Retinal pigment epithelial cell (primary cell): Measurements from ENCODE around the gene ZNF710.

Experiments used
- DNase-seq: peaks from one replicate; pipeline ENCODE4 v3.0.0-alpha.2; 2010; ENCODE audit warnings: low read depth
- H3K4me3 ChIP-seq: 2 replicates; pipeline ENCODE4 v1.5.1; 2011; ENCODE audit warnings: mild to moderate bottlenecking, low read length, control low read depth, moderate library complexity
- TF ChIP-seq, protein P1 (sequence below): conservative IDR thresholded peaks from 2 replicates; pipeline ENCODE4 v1.5.1; 2011; ENCODE audit warnings: low read depth, low read length, control low read depth, inconsistent platforms

Gene ZNF710

DNA sequence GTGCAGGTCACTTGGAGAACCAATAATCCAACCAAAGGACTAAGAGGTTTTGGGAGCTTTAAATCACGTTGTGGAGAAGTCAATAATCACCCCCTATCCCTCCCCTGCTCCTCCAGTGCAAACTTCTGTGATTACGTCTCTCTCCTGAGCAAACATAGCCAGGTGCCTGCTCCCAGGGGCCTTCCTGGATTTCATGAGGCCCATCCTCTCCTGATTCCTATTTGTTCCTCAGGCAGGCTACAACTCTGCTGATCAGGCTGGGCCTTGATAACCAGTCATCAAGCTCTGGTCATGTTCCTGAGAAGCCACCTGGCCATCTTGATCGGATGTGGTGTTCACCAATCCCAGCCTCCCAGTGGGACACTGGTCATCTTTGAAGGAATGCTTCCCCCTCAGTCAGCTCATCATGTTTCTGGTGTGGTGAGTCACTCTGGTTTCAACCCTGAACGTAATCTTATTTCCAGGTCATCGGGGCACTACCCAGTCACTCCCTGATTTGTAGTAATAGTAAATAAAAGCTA is 2.9 kb upstream of the ZNF710 start:
- DNase-seq: no peak

DNA sequence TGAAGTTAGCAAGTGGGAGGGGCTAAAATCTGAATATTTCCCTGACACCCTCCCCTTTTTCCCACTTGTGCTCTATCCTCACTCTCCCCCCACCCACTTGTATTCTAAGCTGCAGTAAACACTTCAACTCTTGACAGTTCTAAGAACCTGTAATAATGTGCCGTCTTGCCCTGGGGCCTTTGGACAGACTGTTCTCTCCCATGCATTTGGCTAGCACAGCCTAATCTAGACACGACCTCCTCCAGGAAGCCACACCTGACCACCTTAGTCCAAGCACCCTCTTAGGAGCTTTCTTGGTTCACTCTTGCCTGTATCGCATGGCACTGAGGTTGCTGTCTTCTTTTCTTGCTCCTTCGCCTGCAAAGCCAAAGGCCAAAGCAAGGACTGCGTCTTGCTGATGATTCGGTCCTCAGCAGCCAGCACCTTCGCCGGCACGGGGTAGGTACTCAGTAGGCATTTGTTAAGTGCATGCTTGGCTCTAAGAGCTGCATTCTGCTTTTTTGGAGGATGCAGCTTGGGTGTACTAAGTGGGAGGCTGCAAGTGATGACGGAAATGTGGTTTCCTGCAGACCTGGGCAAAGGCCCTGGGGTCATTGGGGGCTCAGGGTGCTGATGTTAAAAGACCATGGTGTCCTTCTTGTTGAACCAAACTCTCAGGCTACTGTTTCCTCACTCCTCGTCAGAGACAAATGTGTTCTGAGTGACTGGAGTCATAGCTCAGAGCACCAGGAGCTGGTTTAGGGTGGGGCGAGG is 2.0 kb upstream of the ZNF710 start:
- DNase-seq: no peak
- no peak overlapping the region for H3K4me3 ChIP-seq
- TF ChIP-seq, protein P1, sequence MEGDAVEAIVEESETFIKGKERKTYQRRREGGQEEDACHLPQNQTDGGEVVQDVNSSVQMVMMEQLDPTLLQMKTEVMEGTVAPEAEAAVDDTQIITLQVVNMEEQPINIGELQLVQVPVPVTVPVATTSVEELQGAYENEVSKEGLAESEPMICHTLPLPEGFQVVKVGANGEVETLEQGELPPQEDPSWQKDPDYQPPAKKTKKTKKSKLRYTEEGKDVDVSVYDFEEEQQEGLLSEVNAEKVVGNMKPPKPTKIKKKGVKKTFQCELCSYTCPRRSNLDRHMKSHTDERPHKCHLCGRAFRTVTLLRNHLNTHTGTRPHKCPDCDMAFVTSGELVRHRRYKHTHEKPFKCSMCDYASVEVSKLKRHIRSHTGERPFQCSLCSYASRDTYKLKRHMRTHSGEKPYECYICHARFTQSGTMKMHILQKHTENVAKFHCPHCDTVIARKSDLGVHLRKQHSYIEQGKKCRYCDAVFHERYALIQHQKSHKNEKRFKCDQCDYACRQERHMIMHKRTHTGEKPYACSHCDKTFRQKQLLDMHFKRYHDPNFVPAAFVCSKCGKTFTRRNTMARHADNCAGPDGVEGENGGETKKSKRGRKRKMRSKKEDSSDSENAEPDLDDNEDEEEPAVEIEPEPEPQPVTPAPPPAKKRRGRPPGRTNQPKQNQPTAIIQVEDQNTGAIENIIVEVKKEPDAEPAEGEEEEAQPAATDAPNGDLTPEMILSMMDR: no peak

More for the DNA sequence above, 2.9 kb upstream of the ZNF710 start:
- no peak overlapping the region for H3K4me3 ChIP-seq
- TF ChIP-seq, protein P1: no peak

DNA sequence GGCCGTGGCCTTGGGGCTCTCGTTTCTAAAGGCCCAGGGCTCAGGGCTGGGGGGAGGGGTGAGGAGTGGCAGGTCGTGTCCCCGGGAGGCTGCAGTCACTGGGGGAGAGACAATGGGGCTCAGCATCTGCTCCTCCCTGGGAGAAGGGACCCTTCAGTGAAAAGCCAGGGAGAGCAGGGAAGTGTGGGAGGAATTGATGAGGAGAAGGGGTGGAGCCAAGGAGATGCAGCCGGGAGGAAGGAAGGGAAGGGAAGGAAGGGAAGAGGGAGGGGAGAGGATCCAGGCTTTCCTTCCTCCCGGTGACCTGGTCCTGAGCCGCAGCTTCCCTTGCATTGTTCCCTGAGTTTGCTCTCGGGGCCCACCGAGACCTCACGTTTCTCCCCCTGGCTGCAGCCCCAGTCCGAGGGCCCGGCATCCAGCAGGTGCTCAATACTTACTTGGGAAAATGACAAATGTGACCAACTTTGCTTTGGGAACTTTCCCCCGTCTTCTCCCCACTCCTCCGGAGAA is 1.4 kb upstream of the ZNF710 start:
- H3K4me3 ChIP-seq: no peak overlapping the region
- TF ChIP-seq, protein P1: no peak
- DNase-seq: no peak

DNA sequence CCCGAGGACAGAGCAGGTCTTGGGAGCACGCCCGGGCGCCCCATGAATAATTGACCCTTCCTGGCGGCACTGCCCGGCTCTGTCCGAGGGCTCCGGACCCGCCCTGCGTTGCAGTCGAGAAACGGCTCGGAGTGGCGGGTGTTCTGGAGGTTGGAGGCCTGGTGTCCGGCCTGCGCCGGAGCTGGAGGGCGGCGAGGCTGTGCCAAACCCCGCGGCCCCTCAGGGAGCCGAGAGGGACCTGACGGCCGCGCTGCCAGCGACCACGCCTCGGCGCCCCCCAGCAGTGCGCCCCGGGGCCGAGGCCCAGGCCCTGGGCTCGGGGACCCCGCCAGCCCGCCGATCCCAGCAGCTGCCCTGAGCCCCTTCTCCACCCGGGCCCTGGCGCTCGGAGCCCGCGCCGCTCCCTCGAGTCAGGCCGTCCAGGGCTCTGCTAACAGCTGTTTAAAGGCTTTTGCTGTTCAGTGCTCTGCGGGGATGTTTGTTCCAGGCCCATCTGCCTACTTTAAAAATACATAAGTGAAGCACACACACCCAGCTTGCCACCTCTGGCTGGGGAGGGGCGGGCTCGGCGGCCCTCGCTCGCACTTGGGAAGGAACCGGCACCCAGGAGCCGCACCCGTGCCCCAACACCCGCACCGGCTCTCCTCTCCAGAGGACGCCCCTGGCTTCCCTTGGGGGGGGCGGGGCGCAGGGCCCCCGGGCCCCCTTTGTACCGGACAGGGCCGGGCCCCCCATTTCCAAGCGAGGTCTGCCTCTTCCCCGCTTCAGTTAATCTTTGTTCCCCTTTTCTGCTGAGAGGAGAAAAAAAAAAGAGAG is 730 bp upstream of the ZNF710 start:
- TF ChIP-seq, protein P1: no peak
- H3K4me3 ChIP-seq: peak overlapping the region; percentile 71
- DNase-seq: no peak

DNA sequence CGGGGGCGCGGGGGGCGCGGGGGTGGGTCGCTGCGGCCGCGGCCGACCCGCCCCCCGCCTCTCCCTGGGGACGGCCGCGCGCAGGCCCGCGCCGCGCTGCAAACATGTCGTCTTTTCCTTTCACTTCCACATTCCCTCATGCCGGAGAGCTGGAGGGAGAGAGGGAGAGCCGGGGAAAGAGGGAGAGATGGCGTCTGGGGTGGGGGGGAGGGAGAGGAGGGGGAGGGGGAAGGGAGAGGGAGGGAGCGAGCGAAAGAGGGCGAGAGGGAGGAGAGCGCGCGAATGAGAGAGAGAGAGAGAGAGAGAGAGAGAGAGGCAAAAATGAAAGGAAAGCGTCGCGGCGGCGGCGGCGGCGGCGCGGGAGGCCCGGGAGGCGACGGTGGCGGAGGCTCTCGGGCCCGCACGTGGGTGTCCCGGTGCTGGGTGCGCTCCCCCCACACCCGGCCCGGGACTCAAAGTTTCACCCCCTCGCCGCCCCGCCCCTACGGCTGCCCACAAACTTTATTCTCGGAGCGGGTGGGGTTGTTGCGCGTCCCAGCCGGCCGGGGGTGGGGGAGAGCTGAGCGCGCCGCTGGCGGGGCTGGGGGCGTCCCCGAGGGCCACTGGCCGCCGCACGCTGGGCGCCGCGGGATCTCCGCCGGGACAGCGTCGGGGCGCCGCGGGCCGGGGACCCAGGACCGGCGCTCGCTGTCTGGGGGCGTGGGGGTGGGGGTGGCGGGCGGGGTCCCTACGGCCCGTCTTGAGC is 731 bp downstream of the ZNF710 start:
- DNase-seq: no peak
- H3K4me3 ChIP-seq: peak overlapping the region; percentile 55

DNA sequence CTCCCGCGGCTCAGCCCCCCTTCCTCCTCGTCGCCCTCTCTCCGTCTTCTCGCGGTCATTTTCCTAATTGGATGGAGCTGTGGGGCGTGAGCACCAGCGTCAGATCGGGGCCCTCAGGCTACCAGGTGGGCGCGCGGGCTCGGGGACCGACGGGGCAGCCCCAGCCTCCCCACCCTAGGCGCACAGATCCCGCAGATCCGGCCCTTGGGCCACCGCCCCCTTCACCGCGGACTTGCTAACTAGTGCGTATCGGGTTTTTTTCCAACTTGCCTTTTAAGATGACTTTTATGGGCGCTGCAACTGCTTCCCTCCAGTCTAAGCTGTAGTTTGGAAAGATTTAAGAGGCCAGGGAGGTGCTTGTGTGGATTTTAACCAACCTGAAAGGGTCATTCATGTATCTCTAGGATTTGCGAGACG is 1.3 kb downstream of the ZNF710 start:
- TF ChIP-seq, protein P1: no peak
- peak overlapping the region; percentile 55 for H3K4me3 ChIP-seq
- DNase-seq: no peak

More for the DNA sequence above, 731 bp downstream of the ZNF710 start:
- TF ChIP-seq, protein P1: no peak
